Astrocyte (in vitro differentiated cells and primary cell): ENCODE data around the gene HDAC8.

Experiments
- CTCF ChIP-seq: IDR thresholded peaks from 2 replicates; pipeline ENCODE4 v1.5.1; 2011; ENCODE audit warnings: low read depth, mild to moderate bottlenecking, inconsistent platforms, low read length, moderate library complexity; ENCODE audit not compliant: insufficient read depth
- EZH2 ChIP-seq: IDR thresholded peaks from 2 replicates; pipeline ENCODE4 v1.6.1; 2012; ENCODE audit warnings: mild to moderate bottlenecking, low read length, inconsistent platforms; ENCODE audit not compliant: insufficient read depth

- TF ChIP-seq CTCF (no peak), EZH2 (peak; percentile 53)
Measured at GRCh38 chrX:72306851-72307645, 265.6 kb downstream of the HDAC8 start.
